NOMO-1 (cell line): ENCODE results near the gene SYNDIG1L.

Source experiments
- DNase-seq, 2 experiments: peaks; one replicate each; lab custom pipeline; 2025; ENCODE audit not compliant: unreplicated experiment in 2 of 2; lab: John Stamatoyannopoulos, UW

SYNDIG1L gene

GRCh38 chr14:74364271-74364880 is 61.6 kb downstream of the SYNDIG1L start:
- no peak for DNase-seq

GRCh38 chr14:74362361-74362915 is 63.6 kb downstream of the SYNDIG1L start:
- DNase-seq = peak; percentile 64 to 77

DNA sequence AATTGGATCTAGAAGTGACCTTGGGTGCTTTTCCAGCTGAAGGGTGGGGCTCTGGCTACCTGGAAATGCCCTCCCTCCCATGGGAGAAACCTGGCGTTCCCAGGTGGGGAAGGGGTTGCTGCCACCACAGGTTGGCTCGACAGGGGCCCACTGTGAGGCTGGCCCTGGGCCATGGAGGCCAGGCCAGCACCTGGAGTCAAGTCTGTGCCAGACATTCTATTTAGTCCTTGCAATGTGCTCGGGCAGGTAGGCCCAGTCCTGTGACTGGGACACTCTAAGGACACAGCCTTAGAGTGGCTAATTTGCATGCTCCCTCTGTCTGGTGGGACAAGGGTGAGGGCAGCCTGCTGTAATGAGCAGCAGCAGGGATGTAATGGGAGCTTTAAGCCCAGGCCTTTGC is 65.8 kb downstream of the SYNDIG1L start:
- DNase-seq = no peak

DNA sequence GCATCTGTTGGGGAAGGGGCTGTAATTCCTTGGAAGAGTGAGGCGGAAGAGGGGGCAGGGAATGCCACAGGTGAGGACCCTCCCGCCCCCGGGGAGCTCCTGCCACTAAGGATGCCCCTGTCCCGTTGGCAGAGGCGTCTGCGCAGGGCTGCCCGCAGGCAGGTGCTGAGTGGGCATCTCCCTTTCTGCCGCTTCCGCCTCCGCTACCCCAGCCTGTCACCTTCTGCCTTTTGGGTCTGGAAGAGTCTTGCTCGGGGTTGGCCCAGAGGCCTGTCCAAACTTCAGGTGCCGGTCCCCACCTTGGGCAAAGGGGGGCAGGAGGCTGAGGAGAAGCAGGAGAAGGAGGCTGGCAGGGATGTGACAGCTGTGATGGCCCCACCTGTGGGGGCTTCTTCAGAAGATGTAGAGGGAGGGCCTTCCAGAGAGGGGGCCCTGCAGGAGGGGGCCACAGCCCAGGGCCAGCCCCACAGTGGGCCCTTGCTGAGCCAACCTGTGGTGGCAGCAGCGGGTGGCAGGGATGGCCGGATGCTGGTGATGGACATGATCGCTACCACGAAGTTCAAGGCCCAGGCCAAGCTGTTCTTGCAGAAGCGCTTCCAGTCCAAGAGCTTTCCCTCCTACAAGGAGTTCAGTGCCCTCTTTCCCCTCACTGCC is 67.7 kb downstream of the SYNDIG1L start:
- no peak for DNase-seq

DNA sequence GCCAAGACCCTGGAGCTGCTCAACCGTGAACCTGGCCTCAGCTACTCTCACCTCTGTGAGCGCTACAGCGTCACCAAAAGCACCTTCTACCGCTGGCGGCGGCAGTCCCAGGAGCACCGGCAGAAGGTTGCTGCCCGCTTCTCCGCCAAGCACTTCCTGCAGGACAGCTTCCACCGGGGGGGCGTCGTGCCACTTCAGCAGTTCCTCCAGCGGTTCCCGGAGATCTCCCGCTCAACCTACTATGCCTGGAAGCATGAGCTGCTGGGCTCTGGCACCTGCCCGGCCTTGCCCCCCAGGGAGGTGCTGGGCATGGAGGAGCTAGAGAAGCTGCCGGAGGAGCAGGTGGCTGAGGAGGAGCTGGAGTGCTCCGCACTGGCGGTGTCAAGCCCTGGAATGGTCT is 68.4 kb downstream of the SYNDIG1L start:
- DNase-seq = no peak

- no peak for DNase-seq
These were observed 69.0 kb downstream of the SYNDIG1L start for GRCh38 chr14:74356892-74357575.
